ENCODE data around the gene CCDC85A.

DNA sequence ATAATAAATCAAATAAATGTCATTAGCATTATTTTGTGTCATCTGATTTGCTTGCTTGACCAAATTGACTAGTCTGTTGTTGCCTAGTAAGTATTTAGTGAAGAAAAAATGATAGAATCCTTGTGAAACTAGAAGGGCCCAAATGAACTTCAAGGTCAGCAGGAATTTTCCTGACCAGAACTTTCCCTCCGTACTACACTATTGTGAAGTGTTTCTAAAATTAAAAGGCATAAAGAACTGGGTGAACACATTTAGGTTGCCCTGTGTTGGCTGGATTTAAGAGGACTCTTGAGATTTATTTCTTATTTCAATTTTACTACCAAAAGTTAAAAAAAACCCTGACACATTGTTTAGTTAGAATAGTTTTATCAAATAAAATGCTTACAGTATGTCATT, 142.6 kb downstream of the CCDC85A start:
- TF ChIP-seq, protein P1, sequence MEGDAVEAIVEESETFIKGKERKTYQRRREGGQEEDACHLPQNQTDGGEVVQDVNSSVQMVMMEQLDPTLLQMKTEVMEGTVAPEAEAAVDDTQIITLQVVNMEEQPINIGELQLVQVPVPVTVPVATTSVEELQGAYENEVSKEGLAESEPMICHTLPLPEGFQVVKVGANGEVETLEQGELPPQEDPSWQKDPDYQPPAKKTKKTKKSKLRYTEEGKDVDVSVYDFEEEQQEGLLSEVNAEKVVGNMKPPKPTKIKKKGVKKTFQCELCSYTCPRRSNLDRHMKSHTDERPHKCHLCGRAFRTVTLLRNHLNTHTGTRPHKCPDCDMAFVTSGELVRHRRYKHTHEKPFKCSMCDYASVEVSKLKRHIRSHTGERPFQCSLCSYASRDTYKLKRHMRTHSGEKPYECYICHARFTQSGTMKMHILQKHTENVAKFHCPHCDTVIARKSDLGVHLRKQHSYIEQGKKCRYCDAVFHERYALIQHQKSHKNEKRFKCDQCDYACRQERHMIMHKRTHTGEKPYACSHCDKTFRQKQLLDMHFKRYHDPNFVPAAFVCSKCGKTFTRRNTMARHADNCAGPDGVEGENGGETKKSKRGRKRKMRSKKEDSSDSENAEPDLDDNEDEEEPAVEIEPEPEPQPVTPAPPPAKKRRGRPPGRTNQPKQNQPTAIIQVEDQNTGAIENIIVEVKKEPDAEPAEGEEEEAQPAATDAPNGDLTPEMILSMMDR (IDR thresholded peaks at IDR 0.05; ENCODE audit: poor library complexity, severe bottlenecking), result no peak
- TF ChIP-seq POLR2AphosphoS5 (IDR thresholded peaks at IDR 0.05) (no peak), EZH2 (IDR thresholded peaks at IDR 0.05; ENCODE audit: borderline replicate concordance, insufficient read depth, low read length, poor library complexity, severe bottlenecking) (no peak), EP300 (conservative IDR thresholded peaks at IDR 0.05; ENCODE audit: poor library complexity, severe bottlenecking) (no peak), TAF1 (IDR thresholded peaks at IDR 0.05; ENCODE audit: low read depth) (no peak), RAD21 (conservative IDR thresholded peaks at IDR 0.05) (no peak), SMC3 (conservative IDR thresholded peaks at IDR 0.05; ENCODE audit: poor library complexity) (no peak), MXI1 (conservative IDR thresholded peaks at IDR 0.05; ENCODE audit: poor library complexity, severe bottlenecking) (no peak)
- TF ChIP-seq, protein P2, sequence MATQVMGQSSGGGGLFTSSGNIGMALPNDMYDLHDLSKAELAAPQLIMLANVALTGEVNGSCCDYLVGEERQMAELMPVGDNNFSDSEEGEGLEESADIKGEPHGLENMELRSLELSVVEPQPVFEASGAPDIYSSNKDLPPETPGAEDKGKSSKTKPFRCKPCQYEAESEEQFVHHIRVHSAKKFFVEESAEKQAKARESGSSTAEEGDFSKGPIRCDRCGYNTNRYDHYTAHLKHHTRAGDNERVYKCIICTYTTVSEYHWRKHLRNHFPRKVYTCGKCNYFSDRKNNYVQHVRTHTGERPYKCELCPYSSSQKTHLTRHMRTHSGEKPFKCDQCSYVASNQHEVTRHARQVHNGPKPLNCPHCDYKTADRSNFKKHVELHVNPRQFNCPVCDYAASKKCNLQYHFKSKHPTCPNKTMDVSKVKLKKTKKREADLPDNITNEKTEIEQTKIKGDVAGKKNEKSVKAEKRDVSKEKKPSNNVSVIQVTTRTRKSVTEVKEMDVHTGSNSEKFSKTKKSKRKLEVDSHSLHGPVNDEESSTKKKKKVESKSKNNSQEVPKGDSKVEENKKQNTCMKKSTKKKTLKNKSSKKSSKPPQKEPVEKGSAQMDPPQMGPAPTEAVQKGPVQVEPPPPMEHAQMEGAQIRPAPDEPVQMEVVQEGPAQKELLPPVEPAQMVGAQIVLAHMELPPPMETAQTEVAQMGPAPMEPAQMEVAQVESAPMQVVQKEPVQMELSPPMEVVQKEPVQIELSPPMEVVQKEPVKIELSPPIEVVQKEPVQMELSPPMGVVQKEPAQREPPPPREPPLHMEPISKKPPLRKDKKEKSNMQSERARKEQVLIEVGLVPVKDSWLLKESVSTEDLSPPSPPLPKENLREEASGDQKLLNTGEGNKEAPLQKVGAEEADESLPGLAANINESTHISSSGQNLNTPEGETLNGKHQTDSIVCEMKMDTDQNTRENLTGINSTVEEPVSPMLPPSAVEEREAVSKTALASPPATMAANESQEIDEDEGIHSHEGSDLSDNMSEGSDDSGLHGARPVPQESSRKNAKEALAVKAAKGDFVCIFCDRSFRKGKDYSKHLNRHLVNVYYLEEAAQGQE (IDR thresholded peaks at IDR 0.05; ENCODE audit: borderline replicate concordance), result no peak
